Measurements from ENCODE around the gene SMIM24.

Gene SMIM24

DNA sequence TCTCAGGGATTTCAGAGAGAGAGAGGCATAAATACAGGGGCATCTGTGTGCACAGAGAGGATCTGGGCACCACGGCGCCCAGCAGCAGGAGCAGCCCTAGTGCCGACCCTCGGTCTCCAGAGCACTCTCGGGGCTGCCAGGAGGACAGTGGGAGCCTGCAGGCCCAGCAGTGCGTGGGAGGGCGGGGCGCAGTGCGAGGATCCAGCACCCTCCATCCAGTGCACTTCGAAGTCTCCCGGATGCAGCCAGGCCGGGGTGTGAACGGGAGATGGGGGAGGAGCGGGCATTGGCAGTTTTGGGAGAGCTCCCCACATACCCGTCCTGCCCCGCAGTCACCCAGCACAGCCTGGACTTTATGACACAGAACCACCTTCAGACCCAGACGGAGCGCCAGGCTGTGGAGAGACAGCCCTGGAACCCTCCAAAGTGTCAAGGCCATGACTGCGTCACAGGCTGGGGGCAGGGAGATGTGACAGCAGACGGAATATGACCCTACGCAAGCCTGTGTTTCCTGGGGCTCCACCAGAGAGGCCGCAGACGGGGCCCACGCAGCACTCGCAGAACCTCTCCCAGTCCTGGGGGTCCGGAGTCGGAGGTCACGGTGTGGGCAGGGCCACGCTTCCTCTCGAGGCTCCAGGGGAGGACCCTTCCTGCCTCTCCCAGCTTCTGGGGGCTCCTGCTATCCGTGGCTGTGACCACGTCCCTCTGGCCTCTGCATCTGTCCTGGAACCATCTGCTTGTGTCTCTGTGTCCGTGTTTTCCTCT, 43.9 kb upstream of the SMIM24 start:
- TF ChIP-seq, protein P1, sequence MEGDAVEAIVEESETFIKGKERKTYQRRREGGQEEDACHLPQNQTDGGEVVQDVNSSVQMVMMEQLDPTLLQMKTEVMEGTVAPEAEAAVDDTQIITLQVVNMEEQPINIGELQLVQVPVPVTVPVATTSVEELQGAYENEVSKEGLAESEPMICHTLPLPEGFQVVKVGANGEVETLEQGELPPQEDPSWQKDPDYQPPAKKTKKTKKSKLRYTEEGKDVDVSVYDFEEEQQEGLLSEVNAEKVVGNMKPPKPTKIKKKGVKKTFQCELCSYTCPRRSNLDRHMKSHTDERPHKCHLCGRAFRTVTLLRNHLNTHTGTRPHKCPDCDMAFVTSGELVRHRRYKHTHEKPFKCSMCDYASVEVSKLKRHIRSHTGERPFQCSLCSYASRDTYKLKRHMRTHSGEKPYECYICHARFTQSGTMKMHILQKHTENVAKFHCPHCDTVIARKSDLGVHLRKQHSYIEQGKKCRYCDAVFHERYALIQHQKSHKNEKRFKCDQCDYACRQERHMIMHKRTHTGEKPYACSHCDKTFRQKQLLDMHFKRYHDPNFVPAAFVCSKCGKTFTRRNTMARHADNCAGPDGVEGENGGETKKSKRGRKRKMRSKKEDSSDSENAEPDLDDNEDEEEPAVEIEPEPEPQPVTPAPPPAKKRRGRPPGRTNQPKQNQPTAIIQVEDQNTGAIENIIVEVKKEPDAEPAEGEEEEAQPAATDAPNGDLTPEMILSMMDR (IDR thresholded peaks at IDR 0.05; ENCODE audit: low read depth, low read length) = no peak

DNA sequence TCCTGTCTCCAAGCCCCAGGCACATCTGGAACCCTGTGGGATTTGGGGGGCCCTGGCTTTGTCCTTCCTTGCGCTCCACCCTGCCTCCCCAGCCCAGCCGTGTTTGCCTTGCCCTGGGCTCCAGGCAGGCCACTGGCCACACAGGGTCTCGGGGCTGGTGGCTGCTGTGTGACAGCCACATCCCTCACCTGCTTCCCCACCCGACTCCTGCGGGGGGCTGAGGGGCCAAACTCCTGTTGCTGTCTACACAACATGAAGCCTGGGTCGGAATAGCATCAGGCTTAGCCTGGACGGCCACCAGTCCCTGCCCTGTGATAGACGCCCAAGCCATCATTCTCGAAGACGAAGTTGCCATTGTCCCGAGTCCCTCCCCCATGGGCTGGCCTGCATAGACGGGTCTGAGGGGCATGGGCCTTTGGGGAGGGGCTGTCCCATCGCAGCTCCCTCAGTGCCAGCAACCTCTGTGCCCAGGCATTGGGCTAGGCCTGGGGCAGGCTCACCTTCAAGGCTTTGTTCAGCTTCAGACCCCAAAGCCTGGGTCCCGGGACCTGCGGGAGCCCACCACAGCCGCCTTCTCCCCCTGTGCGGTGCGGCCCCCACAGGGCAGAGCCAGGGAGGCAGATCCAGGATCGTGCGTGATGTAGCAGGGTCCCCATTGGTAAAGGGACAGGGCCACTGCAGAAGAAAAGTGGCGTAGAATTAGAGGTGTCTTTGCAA, 43.2 kb upstream of the SMIM24 start:
- TF ChIP-seq, protein P1 (IDR thresholded peaks at IDR 0.05; ENCODE audit: low read depth, low read length) = no peak
- DNase-seq (ENCODE audit: extremely low read depth, low read depth) = no peak

More for the DNA sequence above, 43.9 kb upstream of the SMIM24 start:
- no peak for DNase-seq (ENCODE audit: extremely low read depth, low read depth)

DNA sequence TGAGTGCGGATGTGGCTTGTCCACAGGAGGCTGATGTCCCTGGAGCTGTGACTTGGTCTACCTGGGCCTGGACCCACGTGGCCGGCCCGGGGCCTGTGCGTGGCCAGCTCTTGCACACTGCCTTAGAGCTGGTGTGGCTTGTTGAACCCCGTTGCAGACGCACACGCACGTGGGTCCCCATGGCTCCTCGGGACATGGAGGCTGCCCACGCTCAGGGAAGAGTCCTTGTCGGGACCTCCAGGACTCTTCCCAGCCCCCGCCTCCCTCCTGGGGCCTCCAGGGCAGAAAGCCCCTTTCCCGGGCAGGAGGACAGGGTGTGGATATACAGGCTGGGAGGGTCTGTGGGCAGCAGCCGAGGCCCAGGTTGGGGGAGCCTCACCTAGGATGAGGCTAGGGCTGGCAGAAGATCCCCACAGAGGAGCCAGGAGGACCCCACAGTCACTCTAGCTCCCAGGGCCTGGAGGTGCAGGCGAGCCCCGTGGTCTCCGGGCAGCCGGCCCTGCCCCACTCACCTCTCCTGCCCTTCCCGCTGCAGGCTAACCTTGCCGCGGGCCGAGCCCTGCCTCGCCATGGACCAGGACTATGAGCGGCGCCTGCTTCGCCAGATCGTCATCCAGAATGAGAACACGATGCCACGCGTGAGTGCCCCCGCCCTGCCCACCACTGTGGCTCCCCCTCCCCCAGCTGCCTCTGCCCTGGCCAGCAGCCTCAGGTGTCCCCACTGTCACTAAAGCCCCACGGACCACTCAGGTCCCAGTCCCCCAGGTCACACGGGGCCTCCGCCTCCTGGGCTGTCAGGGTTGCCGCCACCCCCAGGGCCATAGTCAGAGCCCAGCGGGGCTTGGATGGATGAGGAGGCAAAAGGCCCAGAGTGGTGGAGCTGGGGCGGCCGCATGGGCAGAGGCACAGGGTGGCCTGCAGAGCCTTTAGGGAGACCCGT, 42.4 kb upstream of the SMIM24 start:
- TF ChIP-seq, protein P1 (IDR thresholded peaks at IDR 0.05; ENCODE audit: low read depth, low read length) = no peak
- no peak for DNase-seq (ENCODE audit: extremely low read depth, low read depth)

DNA sequence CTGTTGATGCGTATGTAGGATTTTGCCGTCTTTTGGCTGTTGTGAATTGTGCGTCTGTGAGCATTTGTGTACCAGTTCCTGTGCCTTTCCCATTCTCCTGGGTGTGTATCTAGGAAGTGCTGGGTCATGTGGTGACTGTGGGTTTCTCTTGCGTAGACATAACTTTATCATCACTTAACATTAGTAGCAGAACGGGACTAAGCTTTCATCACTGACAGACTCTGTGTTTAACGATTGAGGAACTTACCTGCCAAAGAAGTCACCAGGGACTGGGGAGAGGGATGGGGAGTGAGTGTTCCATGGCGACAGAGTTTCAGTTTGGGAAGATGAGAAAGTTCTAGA, 40.8 kb upstream of the SMIM24 start:
- no peak for DNase-seq (ENCODE audit: extremely low read depth, low read depth)
- TF ChIP-seq, protein P1 (IDR thresholded peaks at IDR 0.05; ENCODE audit: low read depth, low read length) = no peak

DNA sequence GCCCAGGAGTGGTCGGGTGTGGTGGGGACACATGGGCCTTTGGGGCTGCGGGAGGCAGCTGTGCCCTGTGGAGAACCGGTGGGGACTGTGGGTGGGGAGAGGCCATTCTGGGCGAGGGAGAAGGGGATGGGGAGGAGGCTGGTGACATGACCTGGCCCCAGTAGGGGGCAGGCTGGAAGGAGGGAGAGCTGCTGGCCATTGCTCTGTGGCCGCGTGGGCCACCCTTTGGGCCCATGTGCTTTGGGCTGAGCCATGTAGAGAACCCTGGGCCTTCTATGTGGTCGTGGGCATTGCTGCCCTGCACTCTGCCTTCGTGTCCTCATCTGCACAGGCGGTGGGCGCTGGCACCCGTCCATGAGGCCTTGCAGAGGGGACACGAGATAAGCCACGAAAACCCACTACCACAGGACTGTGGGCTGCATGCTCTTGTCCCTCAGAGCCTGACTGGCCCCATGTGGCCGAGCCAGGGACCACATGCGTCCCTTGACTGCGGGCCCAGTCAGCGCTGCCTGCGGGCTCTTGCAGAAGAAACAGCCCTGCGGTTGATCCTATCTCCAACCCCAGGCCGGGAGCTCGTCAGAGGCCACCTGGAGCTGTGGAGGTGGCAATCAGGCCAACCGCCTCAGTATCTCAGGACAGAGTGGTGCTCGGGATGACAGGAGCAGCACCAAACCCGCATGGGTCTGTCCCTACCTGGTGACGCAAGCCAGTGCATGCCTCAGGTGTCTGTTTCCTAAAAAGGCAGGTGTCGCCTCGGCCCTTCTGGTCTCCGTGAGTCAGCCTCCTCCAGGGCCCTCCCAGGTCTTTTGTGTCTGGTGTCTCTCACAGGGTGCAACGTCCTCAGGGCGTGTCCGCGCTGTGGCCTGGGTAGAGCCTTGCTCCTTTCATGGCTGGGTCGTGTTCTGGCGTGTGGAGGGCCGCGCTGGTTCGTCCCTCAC, 40.1 kb upstream of the SMIM24 start:
- DNase-seq (ENCODE audit: extremely low read depth, low read depth) = no peak
- TF ChIP-seq, protein P1 (IDR thresholded peaks at IDR 0.05; ENCODE audit: low read depth, low read length) = no peak

DNA sequence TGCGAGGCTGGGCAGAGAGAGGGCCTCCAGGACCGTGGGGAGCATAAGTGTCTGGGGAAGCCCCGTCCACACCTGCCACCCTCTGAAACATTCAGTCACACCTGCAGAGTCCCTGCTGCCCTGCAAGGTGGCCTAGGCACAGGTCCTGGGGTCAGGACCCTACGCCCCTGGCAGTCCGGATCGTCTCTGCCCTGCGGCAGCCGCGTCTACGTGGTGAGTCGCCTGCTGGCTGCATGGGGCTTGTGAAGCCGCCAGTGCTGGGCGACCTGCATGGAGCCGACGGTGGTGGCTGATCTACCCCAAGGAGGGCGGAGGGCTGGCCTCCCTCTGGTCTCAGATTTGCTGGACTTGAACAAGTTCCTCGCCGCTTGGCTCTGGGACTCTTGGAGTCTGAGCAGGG, 38.8 kb upstream of the SMIM24 start:
- TF ChIP-seq, protein P1 (IDR thresholded peaks at IDR 0.05; ENCODE audit: low read depth, low read length) = no peak

More for the DNA sequence above, 38.8 kb upstream of the SMIM24 start:
- no peak for DNase-seq (ENCODE audit: extremely low read depth, low read depth)
